GM18502 (cell line): ENCODE data around the gene KIF26B.
"Not testable (repeated sequence)": the region's sequence is repeated elsewhere in the genome, so short reads cannot be mapped to it uniquely, and the experiment has no call there.

ENCODE experiments used
- ATAC-seq: cut with Tn5 transposase; IDR thresholded peaks from one replicate; pipeline ENCODE4 v1.9.1; 2021; ENCODE audit warnings: mild to moderate bottlenecking; ENCODE audit not compliant: unreplicated experiment, poor library complexity

Gene KIF26B

DNA sequence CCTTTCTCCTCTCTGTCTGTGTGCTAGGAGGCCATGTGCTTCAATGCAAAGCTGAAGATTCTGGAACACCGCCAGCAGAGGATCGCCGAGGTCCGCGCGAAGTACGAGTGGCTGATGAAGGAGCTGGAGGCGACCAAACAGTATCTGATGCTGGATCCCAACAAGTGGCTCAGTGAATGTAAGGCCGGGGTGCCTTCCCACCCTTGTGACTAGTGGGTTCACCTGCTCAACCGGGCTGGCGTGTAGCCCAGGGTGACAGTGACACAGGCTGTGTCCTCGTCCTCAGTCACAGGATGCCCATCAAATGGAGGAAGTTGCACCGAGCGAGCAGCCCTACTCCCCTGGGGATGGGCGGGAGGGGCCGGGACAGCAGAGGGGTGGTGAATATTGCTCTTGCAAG, 544.1 kb downstream of the KIF26B start:
- no peak for ATAC-seq

DNA sequence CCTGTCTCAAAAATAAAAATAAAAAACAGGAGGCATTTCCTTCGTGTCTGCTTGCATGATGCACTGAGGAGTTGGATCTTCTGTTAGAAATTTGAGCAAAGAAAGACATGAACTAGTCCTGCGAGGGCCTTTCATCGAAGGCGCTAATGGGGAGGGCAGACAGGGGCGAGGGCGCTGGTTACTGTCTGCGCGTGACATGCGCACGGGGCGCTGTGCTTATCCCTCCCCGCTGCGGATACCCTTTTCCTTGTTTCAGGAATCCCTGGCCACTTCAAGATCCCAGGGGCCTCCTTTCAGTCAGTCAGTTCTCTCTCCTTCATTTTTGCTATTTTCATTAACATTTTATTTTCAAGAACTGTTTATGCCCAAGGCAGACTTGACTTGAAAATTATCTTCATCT, 545.8 kb downstream of the KIF26B start:
- ATAC-seq = no peak

DNA sequence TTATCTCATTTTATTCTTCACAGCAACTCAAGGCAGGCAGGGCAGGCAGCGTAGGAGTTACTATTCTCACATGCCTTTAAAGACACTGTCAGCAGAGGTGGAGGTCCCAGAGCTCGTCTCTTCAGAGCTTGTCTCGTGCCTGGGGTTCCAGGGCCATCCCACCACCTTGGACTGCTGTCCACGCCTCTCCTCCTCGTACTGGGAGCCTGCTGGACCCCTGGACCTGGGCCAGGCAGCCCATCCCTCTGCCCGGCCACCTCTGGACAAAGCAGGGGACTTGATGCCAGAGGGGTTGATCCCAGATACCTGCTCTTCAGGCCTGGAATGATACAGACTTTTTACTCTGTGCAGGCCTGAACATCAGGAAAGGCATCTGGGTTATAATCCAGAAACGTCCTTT, 546.8 kb downstream of the KIF26B start:
- ATAC-seq = no peak

GRCh38 chr1:245702346-245702745, 547.6 kb downstream of the KIF26B start:
- no peak for ATAC-seq

- ATAC-seq = no peak
Observed at GRCh38 chr1:245704341-245704740, 549.6 kb downstream of the KIF26B start.

- ATAC-seq = no peak
Observed at GRCh38 chr1:245704765-245705164, 550.0 kb downstream of the KIF26B start.

DNA sequence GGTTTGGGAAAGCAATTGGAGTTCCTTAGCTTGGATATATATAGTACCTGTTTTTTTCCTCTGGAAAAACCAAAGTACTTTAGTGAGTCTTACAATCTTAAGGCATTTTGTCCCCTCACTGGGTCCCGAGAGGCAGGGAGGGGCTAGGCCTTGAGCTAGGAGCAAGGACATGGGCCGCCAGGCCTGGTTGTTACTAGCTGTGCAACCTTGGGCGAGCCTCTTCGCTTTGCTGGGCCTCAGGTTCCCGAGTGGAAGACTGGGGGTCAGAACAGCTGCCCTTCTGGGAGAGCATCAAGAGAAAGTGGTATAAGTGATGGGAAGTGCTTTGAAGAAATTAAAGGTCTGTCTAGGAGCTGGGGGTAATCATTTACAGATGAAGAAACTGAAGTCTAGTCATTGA, 553.2 kb downstream of the KIF26B start:
- no peak for ATAC-seq

DNA sequence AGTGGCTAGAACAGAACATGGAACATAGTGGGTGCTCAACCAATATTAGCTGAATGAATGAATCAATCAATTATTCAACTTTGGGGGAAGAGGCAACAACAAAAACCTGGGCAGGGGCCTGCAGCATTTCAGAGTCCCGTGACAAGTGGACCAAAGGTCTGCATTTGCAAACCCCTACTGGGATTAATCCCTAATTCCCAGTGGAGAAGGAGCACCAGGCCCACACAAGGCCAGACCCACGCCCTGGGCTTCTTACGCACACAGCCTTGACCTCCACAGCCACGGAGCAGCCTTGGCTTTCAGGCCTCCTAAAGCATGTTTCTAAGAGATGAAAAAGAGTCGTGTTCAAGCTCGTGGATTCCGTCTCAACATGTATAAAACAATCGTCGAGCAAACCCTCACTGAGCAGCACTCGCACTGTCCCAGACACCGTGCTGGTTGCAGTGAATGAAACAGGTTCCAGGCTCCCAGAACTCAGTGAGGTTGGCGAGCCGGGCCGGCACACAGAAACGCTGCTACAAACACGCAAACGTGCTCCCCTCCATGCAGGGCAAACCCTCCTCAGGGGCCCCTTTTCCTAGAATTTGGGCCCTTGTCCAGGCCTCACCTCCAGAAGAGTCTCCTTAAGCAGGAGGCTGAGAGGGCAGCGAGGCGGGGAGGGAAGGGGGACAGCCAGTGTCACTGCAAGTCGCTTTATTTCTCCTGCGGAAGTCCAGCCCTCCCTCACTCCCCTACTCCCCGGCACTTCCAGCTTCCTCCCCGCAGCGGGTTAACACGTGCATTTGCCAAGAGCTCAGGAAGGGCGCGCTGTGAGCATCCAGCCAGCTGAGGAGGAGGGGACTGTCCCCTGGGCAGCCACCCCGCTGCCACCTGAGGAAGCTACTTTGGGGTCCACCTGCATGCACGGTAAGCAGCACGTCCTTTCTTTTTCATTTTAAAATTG, 556.4 kb downstream of the KIF26B start:
- no peak for ATAC-seq

DNA sequence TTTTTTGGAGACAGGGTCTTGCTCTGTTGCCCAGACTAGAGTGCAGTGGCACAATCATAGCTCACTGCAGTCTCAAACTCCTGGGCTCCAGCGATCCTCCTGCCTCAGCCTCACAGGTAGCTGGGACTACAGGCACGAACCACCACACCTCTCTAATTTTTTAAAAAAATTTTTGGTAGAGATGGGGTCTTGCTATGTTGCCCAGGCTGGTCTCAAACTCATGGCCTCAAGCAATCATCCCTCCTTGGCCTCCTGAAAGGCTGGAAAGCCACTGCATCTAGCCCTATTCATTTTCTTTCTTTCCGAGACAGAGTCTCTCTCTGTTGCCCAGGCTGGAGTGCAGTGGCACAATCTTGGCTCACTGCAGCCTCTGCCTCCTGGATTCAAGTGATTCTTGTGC, 559.2 kb downstream of the KIF26B start:
- ATAC-seq = not testable (repeated sequence)

DNA sequence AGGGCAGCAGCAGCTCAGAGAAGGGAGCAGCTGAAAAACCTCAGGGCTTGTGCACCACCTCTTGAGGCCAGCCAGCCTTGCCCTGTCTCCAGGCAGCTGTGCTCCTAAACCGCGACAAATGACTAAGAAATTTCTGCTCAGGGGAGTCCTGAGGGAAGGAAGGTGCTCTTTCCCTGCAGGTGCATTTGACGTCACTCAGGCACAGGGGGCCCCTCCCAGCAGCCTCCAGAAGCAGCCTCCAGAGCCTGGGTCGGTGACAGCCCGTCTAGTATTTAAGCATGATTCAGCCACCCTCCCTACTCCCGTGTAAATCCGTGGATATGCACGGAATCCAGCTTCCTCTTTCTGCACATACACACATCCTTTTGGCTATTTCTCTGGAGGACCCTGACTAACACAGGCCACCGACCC, 560.5 kb downstream of the KIF26B start:
- no peak for ATAC-seq

DNA sequence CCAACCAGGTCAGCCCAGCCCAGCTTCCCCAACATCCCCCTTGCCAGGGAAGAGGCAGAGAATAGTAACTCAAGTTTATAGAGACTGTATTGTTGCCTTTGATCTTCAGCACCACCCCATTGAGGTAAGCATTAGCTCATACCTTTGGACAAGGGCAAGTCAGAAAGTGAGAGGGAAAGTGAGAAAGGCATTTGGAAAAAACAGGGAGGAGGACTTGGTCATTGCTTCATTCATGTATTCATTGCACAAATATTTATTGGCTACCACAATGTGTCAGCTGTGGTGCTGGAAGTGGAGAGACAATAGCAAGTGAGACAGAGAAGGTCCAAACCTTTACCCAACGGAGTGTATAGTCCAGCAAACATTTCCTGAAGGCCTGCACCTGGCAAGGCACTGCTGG, 561.2 kb downstream of the KIF26B start:
- ATAC-seq = no peak

- ATAC-seq = no peak
Observed at GRCh38 chr1:245716561-245716960, 561.8 kb downstream of the KIF26B start.

GRCh38 chr1:245717611-245718010, 562.8 kb downstream of the KIF26B start:
- no peak for ATAC-seq

DNA sequence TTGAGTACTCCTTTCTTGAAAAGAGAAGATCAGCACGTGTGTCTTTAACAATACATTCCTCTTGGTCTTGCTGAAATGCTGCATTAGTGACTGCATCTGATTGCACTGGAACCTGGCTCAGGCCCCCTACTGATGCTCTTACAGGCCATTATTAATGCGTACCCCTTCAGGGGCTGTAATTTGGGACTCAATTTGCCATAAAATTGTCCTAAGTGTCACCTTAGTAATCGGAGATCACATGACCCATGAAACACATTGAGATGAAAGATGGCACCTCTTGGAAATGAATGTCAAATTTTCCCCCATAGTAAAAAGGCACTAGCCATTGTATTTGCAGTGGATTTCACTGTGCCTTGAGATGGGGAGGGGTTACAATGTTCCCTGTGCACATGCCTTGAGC, 563.3 kb downstream of the KIF26B start:
- ATAC-seq = no peak

- ATAC-seq = no peak
Observed at GRCh38 chr1:245718951-245719350, 564.2 kb downstream of the KIF26B start.

- ATAC-seq = no peak
Observed at GRCh38 chr1:245721488-245721887, 566.7 kb downstream of the KIF26B start.

DNA sequence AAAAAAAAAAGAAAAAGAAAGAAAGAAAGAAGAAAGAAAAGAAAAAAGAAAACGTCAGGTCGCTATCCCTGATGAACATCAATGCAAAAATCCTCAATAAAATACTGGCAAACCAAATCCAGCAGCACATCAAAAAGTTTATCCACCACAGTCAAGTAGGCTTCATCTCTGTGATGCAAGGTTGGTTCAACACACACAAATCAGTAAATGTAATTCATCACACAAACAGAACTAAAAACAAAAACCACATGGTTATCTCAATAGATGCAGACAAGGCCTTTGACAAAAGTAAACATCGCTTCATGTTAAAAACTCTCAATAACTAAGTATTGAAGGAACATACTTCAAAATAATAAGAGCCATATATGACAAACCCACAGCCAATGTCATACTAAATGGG, 573.2 kb downstream of the KIF26B start:
- not testable (repeated sequence) for ATAC-seq

GRCh38 chr1:245730801-245731200, 576.0 kb downstream of the KIF26B start:
- no peak for ATAC-seq

DNA sequence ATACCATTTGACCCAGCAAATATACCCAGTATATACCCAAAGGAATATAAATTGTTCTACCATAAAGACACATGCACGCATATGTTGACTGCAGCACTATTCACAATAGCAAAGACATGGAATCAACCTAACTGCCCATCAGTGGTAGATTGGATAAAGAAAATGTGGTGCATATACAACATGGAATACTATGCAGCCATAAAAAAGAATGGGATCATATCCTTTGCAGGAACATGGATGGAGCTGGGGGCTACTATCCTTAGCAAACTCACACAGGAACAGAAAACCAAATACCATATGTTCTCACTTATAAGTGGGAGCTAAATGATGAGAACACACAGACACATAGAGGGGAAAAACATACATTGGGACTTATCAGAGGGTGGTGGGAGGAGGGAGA, 585.6 kb downstream of the KIF26B start:
- ATAC-seq = not testable (repeated sequence)

DNA sequence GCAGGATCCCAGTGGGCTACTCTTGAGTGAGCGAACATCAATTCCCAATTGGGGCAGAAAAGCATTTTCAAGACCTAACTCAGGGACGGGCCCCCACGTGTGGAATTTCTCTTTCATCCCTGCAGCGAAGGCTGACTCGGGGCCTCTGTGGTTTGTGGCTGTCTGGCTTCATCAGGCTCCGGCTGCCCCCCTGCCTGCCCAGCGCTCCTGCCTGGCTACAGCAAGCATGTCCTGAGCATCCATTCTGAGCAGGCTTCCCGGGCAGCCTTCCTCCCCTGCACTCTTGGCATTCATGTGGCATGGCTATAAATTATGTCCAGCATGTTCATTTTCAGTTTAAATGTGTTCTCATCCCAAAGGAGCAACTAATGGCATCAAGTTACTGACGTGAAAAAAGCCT, 588.1 kb downstream of the KIF26B start:
- no peak for ATAC-seq

DNA sequence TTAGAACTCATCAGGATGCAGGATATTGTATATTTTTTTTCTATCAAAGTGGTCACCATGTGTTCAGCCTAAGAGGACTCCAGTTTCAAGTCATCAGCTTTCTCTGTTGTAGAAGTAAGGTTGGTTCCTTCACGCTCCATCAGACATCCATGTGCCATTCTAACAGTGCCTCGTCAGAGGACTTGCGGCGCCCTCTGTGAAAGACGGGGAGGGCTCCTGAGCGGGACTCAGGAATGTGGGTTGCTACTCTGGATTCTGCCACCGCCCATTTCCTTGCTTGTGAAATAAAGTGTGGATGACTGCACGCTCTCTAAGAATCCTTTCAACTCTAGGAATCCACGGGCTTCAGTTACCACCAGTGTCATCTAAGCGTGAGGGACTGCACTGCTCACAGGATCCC, 593.5 kb downstream of the KIF26B start:
- no peak for ATAC-seq

- no peak for ATAC-seq
Observed at GRCh38 chr1:245748646-245749045, 593.9 kb downstream of the KIF26B start.
